OCI-LY1 (cell line): ENCODE data around the gene TTL.

ENCODE experiments used
- EZH2 ChIP-seq: fragments of 200-600 bp; sonication (generic), shearing (Covaris generic); IDR thresholded peaks from 2 replicates; pipeline ENCODE4 v1.8.0; 2017; ENCODE audit warnings: borderline replicate concordance, mixed run types, mild to moderate bottlenecking, antibody characterized with exemption, low read length, moderate library complexity, mixed read lengths
- TF ChIP-seq, protein P1 (sequence below): fragments of 200-600 bp; sonication (generic), shearing (Covaris generic); IDR thresholded peaks from 2 replicates; pipeline ENCODE4 v1.5.1; 2017; ENCODE audit warnings: mild to moderate bottlenecking, antibody characterized with exemption, low read length, moderate library complexity, mixed read lengths

DNA sequence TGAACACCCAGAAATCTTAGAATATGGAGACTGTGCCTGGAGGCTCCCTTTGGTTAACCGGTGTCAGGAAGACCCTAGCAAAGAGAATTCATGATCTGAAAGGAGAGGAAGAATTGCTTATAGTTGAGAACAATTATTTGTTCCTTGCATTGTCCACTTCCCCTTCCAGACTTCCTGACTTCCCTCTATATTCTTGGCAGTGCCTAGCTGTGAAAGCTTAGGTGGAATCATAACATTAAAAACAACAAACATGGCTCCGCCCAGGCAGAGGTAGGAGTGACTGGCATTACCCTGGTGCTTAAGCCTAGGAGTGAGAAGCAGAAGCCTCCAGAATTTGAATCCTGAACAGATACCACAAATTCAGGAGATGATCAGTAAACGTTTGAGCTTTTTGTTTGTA lies 1.9 kb downstream of the TTL start:
- TF ChIP-seq, protein P1, sequence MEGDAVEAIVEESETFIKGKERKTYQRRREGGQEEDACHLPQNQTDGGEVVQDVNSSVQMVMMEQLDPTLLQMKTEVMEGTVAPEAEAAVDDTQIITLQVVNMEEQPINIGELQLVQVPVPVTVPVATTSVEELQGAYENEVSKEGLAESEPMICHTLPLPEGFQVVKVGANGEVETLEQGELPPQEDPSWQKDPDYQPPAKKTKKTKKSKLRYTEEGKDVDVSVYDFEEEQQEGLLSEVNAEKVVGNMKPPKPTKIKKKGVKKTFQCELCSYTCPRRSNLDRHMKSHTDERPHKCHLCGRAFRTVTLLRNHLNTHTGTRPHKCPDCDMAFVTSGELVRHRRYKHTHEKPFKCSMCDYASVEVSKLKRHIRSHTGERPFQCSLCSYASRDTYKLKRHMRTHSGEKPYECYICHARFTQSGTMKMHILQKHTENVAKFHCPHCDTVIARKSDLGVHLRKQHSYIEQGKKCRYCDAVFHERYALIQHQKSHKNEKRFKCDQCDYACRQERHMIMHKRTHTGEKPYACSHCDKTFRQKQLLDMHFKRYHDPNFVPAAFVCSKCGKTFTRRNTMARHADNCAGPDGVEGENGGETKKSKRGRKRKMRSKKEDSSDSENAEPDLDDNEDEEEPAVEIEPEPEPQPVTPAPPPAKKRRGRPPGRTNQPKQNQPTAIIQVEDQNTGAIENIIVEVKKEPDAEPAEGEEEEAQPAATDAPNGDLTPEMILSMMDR: no peak
- TF ChIP-seq EZH2: no peak
